ENCODE measurements around the gene DSTN.

DNA sequence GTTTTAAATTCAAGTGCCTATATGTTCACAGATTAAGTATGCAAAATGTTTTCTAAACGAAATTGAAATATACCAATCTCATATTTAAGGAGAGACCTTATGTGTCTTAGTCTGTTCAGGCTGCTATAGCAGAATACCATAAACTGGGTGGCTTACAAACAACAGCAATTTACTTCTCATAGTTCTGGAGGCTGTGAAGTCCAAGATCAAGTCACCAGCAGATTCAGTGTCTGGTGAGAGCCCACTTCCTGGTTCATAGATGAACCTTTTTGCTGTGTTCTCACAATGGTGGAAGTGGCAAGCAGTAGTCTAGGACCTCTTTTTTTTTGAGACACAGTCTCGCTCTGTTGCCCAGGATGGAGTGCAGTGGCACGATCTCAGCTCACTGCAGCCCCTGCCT, 3.5 kb upstream of the DSTN start:
- TF ChIP-seq, protein P1, sequence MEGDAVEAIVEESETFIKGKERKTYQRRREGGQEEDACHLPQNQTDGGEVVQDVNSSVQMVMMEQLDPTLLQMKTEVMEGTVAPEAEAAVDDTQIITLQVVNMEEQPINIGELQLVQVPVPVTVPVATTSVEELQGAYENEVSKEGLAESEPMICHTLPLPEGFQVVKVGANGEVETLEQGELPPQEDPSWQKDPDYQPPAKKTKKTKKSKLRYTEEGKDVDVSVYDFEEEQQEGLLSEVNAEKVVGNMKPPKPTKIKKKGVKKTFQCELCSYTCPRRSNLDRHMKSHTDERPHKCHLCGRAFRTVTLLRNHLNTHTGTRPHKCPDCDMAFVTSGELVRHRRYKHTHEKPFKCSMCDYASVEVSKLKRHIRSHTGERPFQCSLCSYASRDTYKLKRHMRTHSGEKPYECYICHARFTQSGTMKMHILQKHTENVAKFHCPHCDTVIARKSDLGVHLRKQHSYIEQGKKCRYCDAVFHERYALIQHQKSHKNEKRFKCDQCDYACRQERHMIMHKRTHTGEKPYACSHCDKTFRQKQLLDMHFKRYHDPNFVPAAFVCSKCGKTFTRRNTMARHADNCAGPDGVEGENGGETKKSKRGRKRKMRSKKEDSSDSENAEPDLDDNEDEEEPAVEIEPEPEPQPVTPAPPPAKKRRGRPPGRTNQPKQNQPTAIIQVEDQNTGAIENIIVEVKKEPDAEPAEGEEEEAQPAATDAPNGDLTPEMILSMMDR (IDR thresholded peaks at IDR 0.05): no peak
- no peak for TF ChIP-seq EZH2 (IDR thresholded peaks at IDR 0.05; ENCODE audit: borderline replicate concordance, insufficient read depth, low read depth, low read length, poor library complexity, severe bottlenecking)

Measured in B cell (primary cell).